Fibroblast of pulmonary artery (primary cell): ENCODE measurements around the gene MLN.

Source experiments
- DNase-seq: peaks from one replicate; pipeline ENCODE4 v3.0.0-alpha.2; 2010; ENCODE audit warnings: low read depth
- H3K4me3 ChIP-seq: replicated peaks from 2 replicates; pipeline ENCODE4 v1.5.1; 2011; ENCODE audit warnings: low read depth, mild to moderate bottlenecking, control low read depth, low read length, moderate library complexity
- CTCF ChIP-seq: IDR thresholded peaks from 2 replicates; pipeline ENCODE4 v1.5.1; 2011; ENCODE audit warnings: mild to moderate bottlenecking, control low read depth, low read length, inconsistent platforms; ENCODE audit errors: missing control alignments

The MLN gene

DNA sequence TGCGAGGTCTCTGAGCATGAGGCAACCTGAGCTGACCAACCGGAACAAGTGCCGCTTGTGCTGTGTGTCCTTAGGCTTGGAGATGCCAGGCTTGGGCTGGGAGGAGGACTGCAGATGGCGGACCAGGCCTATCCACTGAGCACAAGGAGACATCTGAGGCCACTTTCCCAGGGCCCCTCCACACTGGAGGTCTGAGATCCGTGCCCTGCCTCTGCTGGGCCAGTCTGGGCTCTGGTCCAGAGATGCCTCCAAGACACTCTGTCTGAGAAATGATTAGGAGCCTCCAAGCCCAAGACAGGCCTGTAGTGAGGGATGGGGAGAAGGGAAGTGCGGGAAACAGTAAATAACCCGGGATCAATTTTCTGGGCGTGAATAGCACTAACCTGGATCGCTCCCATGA lies 3.0 kb upstream of the MLN start:
- no peak for DNase-seq
- H3K4me3 ChIP-seq, result no peak overlapping the region
- TF ChIP-seq CTCF, result no peak

DNA sequence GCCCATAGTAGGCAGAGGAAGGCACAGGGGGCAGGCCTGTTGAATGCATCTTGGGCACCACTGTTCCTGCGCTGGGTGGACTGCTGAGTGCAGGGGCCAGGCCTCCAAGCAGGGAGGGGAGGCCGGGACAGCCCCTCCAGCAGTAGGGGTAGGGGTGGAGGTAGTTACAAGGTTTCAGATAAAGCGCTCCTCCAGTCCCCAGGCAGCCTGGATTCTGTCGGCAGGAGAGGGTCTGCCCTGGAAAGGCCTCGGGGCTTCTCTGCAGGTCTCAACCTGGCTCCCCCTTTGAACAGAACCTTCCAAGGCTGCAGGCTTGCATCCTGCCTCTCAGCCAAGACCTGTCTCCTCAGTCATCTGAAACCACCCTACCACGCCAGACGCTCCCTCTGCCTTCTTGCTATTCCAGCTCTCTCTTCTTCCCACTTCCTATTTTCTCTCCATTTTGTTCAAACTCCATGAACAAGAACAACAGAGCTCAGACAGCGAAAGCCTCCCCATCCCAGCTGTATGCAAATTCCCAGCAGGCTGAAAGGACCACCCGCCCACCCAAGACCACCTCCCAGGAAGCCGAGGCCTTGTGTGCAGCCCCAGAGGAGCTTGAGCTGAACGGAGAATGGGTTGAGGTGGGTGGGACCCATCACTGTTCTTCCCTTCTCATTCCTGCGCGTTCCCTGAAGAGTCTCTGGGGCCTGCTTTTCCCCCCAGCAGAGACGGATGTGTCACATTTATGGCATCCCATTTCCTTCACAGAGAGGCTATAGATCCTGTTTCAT lies 1.4 kb downstream of the MLN start:
- no peak for TF ChIP-seq CTCF
- no peak for DNase-seq
- H3K4me3 ChIP-seq, result no peak overlapping the region

DNA sequence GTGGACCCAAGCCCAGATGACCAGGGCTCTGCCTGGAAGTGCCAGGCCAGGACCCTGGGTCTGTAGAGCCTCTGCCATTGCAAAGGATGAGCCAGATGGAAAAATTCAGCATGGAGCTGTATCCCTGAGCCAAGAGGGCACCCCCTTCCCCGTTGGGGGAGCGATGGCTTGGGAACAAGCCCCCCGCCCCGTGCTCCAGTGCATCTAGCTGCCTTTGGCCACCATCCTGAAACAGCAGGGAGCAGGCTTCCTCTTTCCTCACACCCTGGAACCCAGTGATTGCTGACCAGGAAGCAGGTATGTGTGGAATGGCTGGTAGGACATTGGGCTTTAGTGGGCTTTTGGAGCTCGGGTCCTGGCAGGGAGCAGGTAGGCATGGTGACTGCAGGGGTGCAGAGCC lies 2.2 kb downstream of the MLN start:
- no peak overlapping the region for H3K4me3 ChIP-seq
- no peak for TF ChIP-seq CTCF
- no peak for DNase-seq

DNA sequence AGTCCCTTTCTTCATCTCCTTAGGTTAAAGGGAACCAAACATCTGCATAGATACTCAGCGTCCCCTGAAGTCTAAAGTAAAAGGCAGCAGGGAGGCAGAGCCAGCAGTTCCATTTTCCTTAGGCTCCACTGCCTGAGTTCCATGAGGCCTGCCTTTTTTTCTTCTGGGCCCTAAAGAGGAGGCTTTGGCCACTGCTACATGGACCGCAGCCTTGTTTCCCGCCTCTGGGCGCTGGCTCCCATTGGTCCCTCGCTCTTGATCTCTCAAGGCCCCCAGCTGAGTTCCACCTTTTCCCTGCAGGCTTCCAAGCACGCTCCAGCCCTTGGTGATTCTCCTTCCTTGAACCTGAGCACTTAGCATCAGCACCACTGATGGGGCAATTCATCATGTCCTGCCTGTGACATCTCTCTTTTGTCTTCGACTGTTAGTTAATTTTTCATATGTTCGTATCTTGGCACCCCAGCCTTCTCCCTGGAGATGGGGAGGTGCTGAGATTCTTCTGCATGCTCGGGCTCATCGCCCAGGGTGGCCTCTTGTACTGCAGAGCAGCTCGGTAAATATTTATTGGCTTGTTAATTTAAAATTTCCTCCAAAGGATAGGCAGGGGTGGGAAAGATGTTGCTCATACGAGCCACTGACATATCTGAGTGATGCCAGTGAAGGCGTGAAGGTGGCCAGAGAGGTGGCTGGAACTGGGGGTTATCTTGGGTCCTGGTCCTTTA lies 3.4 kb downstream of the MLN start:
- no peak for TF ChIP-seq CTCF
- DNase-seq, result no peak
- H3K4me3 ChIP-seq, result no peak overlapping the region

DNA sequence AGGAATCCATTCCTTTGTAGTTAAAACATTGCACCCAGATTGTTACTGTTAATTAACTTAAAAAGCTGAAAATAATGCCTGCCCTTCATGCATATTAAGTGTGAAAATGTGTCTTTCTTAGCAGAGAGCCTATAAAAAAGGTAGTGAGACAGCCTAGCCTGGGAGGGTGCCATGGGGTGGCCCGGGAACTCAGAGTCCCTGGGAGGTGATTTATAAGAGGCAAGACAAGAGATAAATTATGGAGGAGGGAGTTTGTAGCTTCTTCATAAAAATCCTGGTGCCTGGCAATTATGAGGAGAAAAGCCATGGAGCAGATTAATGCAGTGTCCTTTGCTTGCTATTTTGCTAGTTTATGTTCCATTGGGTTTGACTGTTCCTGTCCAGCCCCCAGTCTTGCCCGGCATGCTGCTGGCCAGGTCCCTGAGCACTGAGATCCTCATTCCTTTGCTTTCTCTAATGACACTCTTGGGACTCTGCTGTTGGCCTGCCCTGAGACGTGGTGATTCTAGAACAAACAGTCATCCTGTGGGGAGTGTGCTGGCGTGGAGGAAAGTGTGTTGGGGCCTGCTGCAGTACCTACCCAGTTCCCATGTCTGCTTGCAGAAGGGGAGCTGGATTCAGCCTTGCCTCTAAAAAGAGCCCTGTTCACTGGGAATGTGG lies 4.2 kb downstream of the MLN start:
- TF ChIP-seq CTCF, result no peak
- DNase-seq, result no peak

DNA sequence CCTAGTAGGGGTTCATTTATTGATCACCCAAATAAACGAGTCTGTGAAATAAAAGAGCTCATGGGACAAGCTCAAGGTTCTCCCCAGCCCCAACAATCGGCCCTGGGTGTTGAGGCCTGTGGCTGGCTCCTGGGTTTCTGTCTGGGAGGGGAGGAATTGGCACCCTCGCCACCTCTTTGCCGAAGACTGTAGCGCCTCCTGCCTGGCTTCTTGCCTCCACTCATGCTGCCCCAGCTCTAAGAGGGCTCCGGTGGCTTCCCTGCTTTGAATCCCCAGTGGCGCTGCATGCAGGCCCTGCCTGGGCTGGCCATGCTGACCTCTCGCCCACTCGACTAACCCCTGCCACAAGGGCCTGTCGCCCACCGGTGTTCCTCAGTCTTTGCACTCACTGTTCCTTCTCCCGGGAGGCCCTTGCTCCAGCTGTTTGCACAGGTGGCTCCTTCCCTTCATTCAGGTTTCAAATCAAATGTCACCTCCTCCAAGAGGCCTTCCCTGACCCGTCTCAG lies 5.4 kb downstream of the MLN start:
- TF ChIP-seq CTCF, result no peak
- DNase-seq, result no peak
- H3K4me3 ChIP-seq, result no peak overlapping the region

More for the DNA sequence above, 4.2 kb downstream of the MLN start:
- H3K4me3 ChIP-seq, result no peak overlapping the region
